ENCODE results near the gene RBFOX1.

The RBFOX1 gene

GRCh38 chr16:7420843-7421242 lies 88.2 kb downstream of the RBFOX1 start:
- no peak for DNase-seq (ENCODE audit: low spot score)

GRCh38 chr16:7421578-7421977 lies 88.9 kb downstream of the RBFOX1 start:
- DNase-seq (ENCODE audit: low spot score): no peak

- DNase-seq (ENCODE audit: low spot score): no peak
Measured at GRCh38 chr16:7422036-7422888, 89.6 kb downstream of the RBFOX1 start.

- DNase-seq (ENCODE audit: low spot score): no peak
Measured at GRCh38 chr16:7423434-7424044, 90.9 kb downstream of the RBFOX1 start.

GRCh38 chr16:7426161-7426560 lies 93.5 kb downstream of the RBFOX1 start:
- DNase-seq (ENCODE audit: low spot score): no peak

GRCh38 chr16:7431723-7432122 lies 99.1 kb downstream of the RBFOX1 start:
- DNase-seq (ENCODE audit: low spot score): no peak

- no peak for DNase-seq (ENCODE audit: low spot score)
Measured at GRCh38 chr16:7436306-7436705, 103.7 kb downstream of the RBFOX1 start.

GRCh38 chr16:7437135-7437804 lies 104.6 kb downstream of the RBFOX1 start:
- no peak for DNase-seq (ENCODE audit: low spot score)

GRCh38 chr16:7437843-7438242 lies 105.2 kb downstream of the RBFOX1 start:
- DNase-seq (ENCODE audit: low spot score): no peak

- no peak for DNase-seq (ENCODE audit: low spot score)
Measured at GRCh38 chr16:7438601-7439000, 106.0 kb downstream of the RBFOX1 start.

- no peak for DNase-seq (ENCODE audit: low spot score)
Measured at GRCh38 chr16:7439518-7439917, 106.9 kb downstream of the RBFOX1 start.

- no peak for DNase-seq (ENCODE audit: low spot score)
Measured at GRCh38 chr16:7440886-7441400, 108.3 kb downstream of the RBFOX1 start.

- DNase-seq (ENCODE audit: low spot score): no peak
Measured at GRCh38 chr16:7442050-7442449, 109.4 kb downstream of the RBFOX1 start.

GRCh38 chr16:7443142-7443541 lies 110.5 kb downstream of the RBFOX1 start:
- DNase-seq (ENCODE audit: low spot score): no peak

- no peak for DNase-seq (ENCODE audit: low spot score)
Measured at GRCh38 chr16:7443648-7444365, 111.2 kb downstream of the RBFOX1 start.

- no peak for DNase-seq (ENCODE audit: low spot score)
Measured at GRCh38 chr16:7449306-7449705, 116.7 kb downstream of the RBFOX1 start.

GRCh38 chr16:7449808-7450207 lies 117.2 kb downstream of the RBFOX1 start:
- no peak for DNase-seq (ENCODE audit: low spot score)

GRCh38 chr16:7450440-7450839 lies 117.8 kb downstream of the RBFOX1 start:
- no peak for DNase-seq (ENCODE audit: low spot score)

- no peak for DNase-seq (ENCODE audit: low spot score)
Measured at GRCh38 chr16:7452090-7452489, 119.4 kb downstream of the RBFOX1 start.

- no peak for DNase-seq (ENCODE audit: low spot score)
Measured at GRCh38 chr16:7456211-7456610, 123.6 kb downstream of the RBFOX1 start.

- DNase-seq (ENCODE audit: low spot score): no peak
Measured at GRCh38 chr16:7458144-7458543, 125.5 kb downstream of the RBFOX1 start.

GRCh38 chr16:7470344-7470743 lies 137.7 kb downstream of the RBFOX1 start:
- no peak for DNase-seq (ENCODE audit: low spot score)
